ENCODE measurements around the gene MCOLN2. TPM values are rescaled to one million over a fixed set of nuclear protein-coding genes. Genes with fewer than 3 reads are reported as not detected.
"Not testable (repeated sequence)": the region's sequence is repeated elsewhere in the genome, so short reads cannot be mapped to it uniquely, and the experiment has no call there.

Gene MCOLN2
- total and polyA plus RNA-seq, 3 experiments from 2014 or later = 18.7 to 110 (median 103) TPM

GRCh38 chr1:84923317-84923716 lies 73.6 kb downstream of the MCOLN2 start:
- H3K36me3 Mint-ChIP-seq = peaks cover 0 to 22% (median 9%) of the 10 kb centered on the region in 3 donors
- H3K27ac ChIP-seq (ENCODE audit: low read depth, low read length) = no peak overlapping the region
- POLR2A ChIA-PET = no interaction called here
- H3K4me1 ChIP-seq (ENCODE audit: insufficient read depth, low read length) = no peaks in the 10 kb centered on the region
- H3K36me3 ChIP-seq (ENCODE audit: insufficient read depth, low read length) = no peaks in the 10 kb centered on the region
- H3K9me3 Mint-ChIP-seq = no peaks in the 10 kb centered on the region
- no peaks in the 10 kb centered on the region for H3K27me3 ChIP-seq (ENCODE audit: insufficient read depth, low read length, poor library complexity, severe bottlenecking)
- no peaks in the 10 kb centered on the region for H3K9me3 ChIP-seq (ENCODE audit: low read length)
- peaks cover 0 to 4% of the 10 kb centered on the region in 2 donors for H3K27me3 Mint-ChIP-seq
- CTCF ChIA-PET = no interaction called here
- no peaks in the 10 kb centered on the region for H3K4me1 Mint-ChIP-seq
- no peak overlapping the region for H3K4me3 ChIP-seq (ENCODE audit: low read length)
- no peak for DNase-seq
- H3K27ac Mint-ChIP-seq = no peak overlapping the region
- H3K4me3 Mint-ChIP-seq = no peak overlapping the region

- ChIA-PET CTCF (interaction anchor here (0.9 kb wide), 1 partner anchor 55 kb away, joined by 3 read pairs; no protein-coding TSS in a partner anchor), POLR2A (no interaction called here)
- Histone ChIP-seq H3K9me3 (ENCODE audit: low read length) (no peaks in the 10 kb centered on the region), H3K27me3 (ENCODE audit: insufficient read depth, low read length, poor library complexity, severe bottlenecking) (no peaks in the 10 kb centered on the region), H3K36me3 (ENCODE audit: insufficient read depth, low read length) (no peaks in the 10 kb centered on the region), H3K4me1 (ENCODE audit: insufficient read depth, low read length) (no peaks in the 10 kb centered on the region), H3K27ac (ENCODE audit: low read depth, low read length) (no peak overlapping the region), H3K4me3 (ENCODE audit: low read length) (no peak overlapping the region)
- H3K27ac Mint-ChIP-seq = no peak overlapping the region
- no peaks in the 10 kb centered on the region for H3K4me1 Mint-ChIP-seq
- peaks cover 0 to 4% (median 0%) of the 10 kb centered on the region in 3 donors for H3K36me3 Mint-ChIP-seq
- H3K9me3 Mint-ChIP-seq = no peaks in the 10 kb centered on the region
- H3K4me3 Mint-ChIP-seq = no peak overlapping the region
- H3K27me3 Mint-ChIP-seq = peaks cover 3 to 12% of the 10 kb centered on the region in 2 donors
- DNase-seq = no peak
Measured at GRCh38 chr1:84920159-84920558, 76.8 kb downstream of the MCOLN2 start.

GRCh38 chr1:84919461-84919970 lies 77.4 kb downstream of the MCOLN2 start:
- POLR2A ChIA-PET = no interaction called here
- Mint-ChIP-seq H3K27me3 (peaks cover 3 to 12% of the 10 kb centered on the region in 2 donors), H3K36me3 (peaks cover 0 to 4% (median 0%) of the 10 kb centered on the region in 3 donors)

GRCh38 chr1:84918726-84919336 lies 78.1 kb downstream of the MCOLN2 start:
- Histone ChIP-seq H3K27ac (ENCODE audit: low read depth, low read length) (no peak overlapping the region), H3K27me3 (ENCODE audit: insufficient read depth, low read length, poor library complexity, severe bottlenecking) (no peaks in the 10 kb centered on the region), H3K4me1 (ENCODE audit: insufficient read depth, low read length) (no peaks in the 10 kb centered on the region), H3K36me3 (ENCODE audit: insufficient read depth, low read length) (no peaks in the 10 kb centered on the region), H3K4me3 (ENCODE audit: low read length) (no peak overlapping the region), H3K9me3 (ENCODE audit: low read length) (no peaks in the 10 kb centered on the region)
- DNase-seq = no peak
- no peaks in the 10 kb centered on the region for H3K9me3 Mint-ChIP-seq
- H3K36me3 Mint-ChIP-seq = peaks cover 0 to 4% (median 0%) of the 10 kb centered on the region in 3 donors
- H3K4me3 Mint-ChIP-seq = no peak overlapping the region
- H3K27me3 Mint-ChIP-seq = peaks cover 3 to 12% of the 10 kb centered on the region in 2 donors
- POLR2A ChIA-PET = no interaction called here
- no peak overlapping the region for H3K27ac Mint-ChIP-seq
- CTCF ChIA-PET = no interaction called here
- H3K4me1 Mint-ChIP-seq = no peaks in the 10 kb centered on the region

More at GRCh38 chr1:84919461-84919970, 77.4 kb downstream of the MCOLN2 start:
- no peak for DNase-seq
- no peak overlapping the region for H3K27ac Mint-ChIP-seq
- no peaks in the 10 kb centered on the region for H3K4me1 ChIP-seq (ENCODE audit: insufficient read depth, low read length)
- H3K4me3 Mint-ChIP-seq = no peak overlapping the region
- H3K27me3 ChIP-seq (ENCODE audit: insufficient read depth, low read length, poor library complexity, severe bottlenecking) = no peaks in the 10 kb centered on the region
- H3K4me1 Mint-ChIP-seq = no peaks in the 10 kb centered on the region
- CTCF ChIA-PET = no interaction called here
- H3K4me3 ChIP-seq (ENCODE audit: low read length) = no peak overlapping the region
- H3K9me3 ChIP-seq (ENCODE audit: low read length) = no peaks in the 10 kb centered on the region
- H3K9me3 Mint-ChIP-seq = no peaks in the 10 kb centered on the region
- no peak overlapping the region for H3K27ac ChIP-seq (ENCODE audit: low read depth, low read length)
- no peaks in the 10 kb centered on the region for H3K36me3 ChIP-seq (ENCODE audit: insufficient read depth, low read length)

- Mint-ChIP-seq H3K9me3 (no peaks in the 10 kb centered on the region), H3K27me3 (peaks cover 3 to 12% of the 10 kb centered on the region in 2 donors), H3K4me1 (no peaks in the 10 kb centered on the region), H3K27ac (peak overlapping the region in 1 of 8 donors; percentile 51), H3K36me3 (peaks cover 0 to 2% (median 0%) of the 10 kb centered on the region in 3 donors), H3K4me3 (no peak overlapping the region)
- no peak for DNase-seq
- POLR2A ChIA-PET = no interaction called here
- no peaks in the 10 kb centered on the region for H3K9me3 ChIP-seq (ENCODE audit: low read length)
- CTCF ChIA-PET = no interaction called here
- no peaks in the 10 kb centered on the region for H3K27me3 ChIP-seq (ENCODE audit: insufficient read depth, low read length, poor library complexity, severe bottlenecking)
- H3K27ac ChIP-seq (ENCODE audit: low read depth, low read length) = no peak overlapping the region
- no peaks in the 10 kb centered on the region for H3K36me3 ChIP-seq (ENCODE audit: insufficient read depth, low read length)
- no peak overlapping the region for H3K4me3 ChIP-seq (ENCODE audit: low read length)
- no peaks in the 10 kb centered on the region for H3K4me1 ChIP-seq (ENCODE audit: insufficient read depth, low read length)
Measured at GRCh38 chr1:84916897-84917296, 80.0 kb downstream of the MCOLN2 start.

GRCh38 chr1:84913555-84913892 lies 83.4 kb downstream of the MCOLN2 start:
- no peaks in the 10 kb centered on the region for H3K36me3 ChIP-seq (ENCODE audit: insufficient read depth, low read length)
- POLR2A ChIA-PET = no interaction called here
- no peak for DNase-seq
- H3K9me3 ChIP-seq (ENCODE audit: low read length) = no peaks in the 10 kb centered on the region
- Mint-ChIP-seq H3K36me3 (no peaks in the 10 kb centered on the region), H3K27me3 (peaks cover 3 to 15% of the 10 kb centered on the region in 2 donors), H3K4me1 (no peaks in the 10 kb centered on the region), H3K9me3 (no peaks in the 10 kb centered on the region), H3K27ac (no peak overlapping the region), H3K4me3 (no peak overlapping the region)
- CTCF ChIA-PET = interaction anchor here (0.9 to 1.5 kb wide), 2 partner anchors 10 to 22 kb away, joined by 3 to 4 read pairs; no protein-coding TSS in a partner anchor
- no peak overlapping the region for H3K27ac ChIP-seq (ENCODE audit: low read depth, low read length)
- H3K27me3 ChIP-seq (ENCODE audit: insufficient read depth, low read length, poor library complexity, severe bottlenecking) = no peaks in the 10 kb centered on the region
- no peak overlapping the region for H3K4me3 ChIP-seq (ENCODE audit: low read length)
- no peaks in the 10 kb centered on the region for H3K4me1 ChIP-seq (ENCODE audit: insufficient read depth, low read length)

- Mint-ChIP-seq H3K4me3 (no peak overlapping the region), H3K36me3 (no peaks in the 10 kb centered on the region), H3K9me3 (no peaks in the 10 kb centered on the region), H3K27me3 (peaks cover 2 to 11% of the 10 kb centered on the region in 2 donors), H3K27ac (no peak overlapping the region), H3K4me1 (no peaks in the 10 kb centered on the region)
- Histone ChIP-seq H3K36me3 (ENCODE audit: insufficient read depth, low read length) (no peaks in the 10 kb centered on the region), H3K27me3 (ENCODE audit: insufficient read depth, low read length, poor library complexity, severe bottlenecking) (no peaks in the 10 kb centered on the region), H3K4me1 (ENCODE audit: insufficient read depth, low read length) (no peaks in the 10 kb centered on the region), H3K4me3 (ENCODE audit: low read length) (no peak overlapping the region), H3K27ac (ENCODE audit: low read depth, low read length) (no peak overlapping the region), H3K9me3 (ENCODE audit: low read length) (no peaks in the 10 kb centered on the region)
- DNase-seq = no peak
- ChIA-PET CTCF (interaction anchor here (0.9 kb wide), 1 partner anchor 10 kb away, joined by 4 read pairs; no protein-coding TSS in a partner anchor), POLR2A (no interaction called here)
Measured at GRCh38 chr1:84912726-84913554, 84.0 kb downstream of the MCOLN2 start.

- H3K27ac Mint-ChIP-seq; H3K4me1 ChIP-seq (ENCODE audit: insufficient read depth, low read length); H3K36me3 Mint-ChIP-seq; H3K27ac ChIP-seq (ENCODE audit: low read depth, low read length); H3K27me3 ChIP-seq (ENCODE audit: insufficient read depth, low read length, poor library complexity, severe bottlenecking); POLR2A ChIA-PET; H3K36me3 ChIP-seq (ENCODE audit: insufficient read depth, low read length); H3K4me3 ChIP-seq (ENCODE audit: low read length); H3K9me3 ChIP-seq (ENCODE audit: low read length); DNase-seq; CTCF ChIA-PET; H3K4me3 Mint-ChIP-seq; H3K9me3 Mint-ChIP-seq; H3K4me1 Mint-ChIP-seq: not testable (repeated sequence)
- H3K27me3 Mint-ChIP-seq = peaks cover 0 to 13% of the 10 kb centered on the region in 2 donors
Measured at GRCh38 chr1:84908746-84909464, 88.0 kb downstream of the MCOLN2 start.

Measured in CD8-positive, alpha-beta memory T cell (primary cell).